HG02642 (cell line): ENCODE measurements around the gene HOXC4.
"Not testable (repeated sequence)": the region's sequence is repeated elsewhere in the genome, so short reads cannot be mapped to it uniquely, and the experiment has no call there.

ENCODE experiments used
- ATAC-seq: cut with Tn5 transposase; IDR thresholded peaks from one replicate; pipeline ENCODE4 v1.9.1; 2021; ENCODE audit warnings: mild to moderate bottlenecking; ENCODE audit not compliant: unreplicated experiment, poor library complexity

Gene HOXC4

GRCh38 chr12:54053003-54053750, 458 bp upstream of the HOXC4 start:
- ATAC-seq: peak; percentile 69

GRCh38 chr12:54054742-54055194, 1.1 kb downstream of the HOXC4 start:
- ATAC-seq: no peak

GRCh38 chr12:54055552-54055951, 1.9 kb downstream of the HOXC4 start:
- ATAC-seq: no peak

- no peak for ATAC-seq
Observed at GRCh38 chr12:54056110-54056509, 2.5 kb downstream of the HOXC4 start.

- ATAC-seq: no peak
Observed at GRCh38 chr12:54058128-54058768, 4.6 kb downstream of the HOXC4 start.

GRCh38 chr12:54059668-54060067, 6.0 kb downstream of the HOXC4 start:
- no peak for ATAC-seq

GRCh38 chr12:54060174-54060974, 6.7 kb downstream of the HOXC4 start:
- no peak for ATAC-seq

GRCh38 chr12:54060975-54061778, 7.5 kb downstream of the HOXC4 start:
- ATAC-seq: no peak

GRCh38 chr12:54065677-54066076, 12.0 kb downstream of the HOXC4 start:
- ATAC-seq: no peak

GRCh38 chr12:54066408-54066807, 12.8 kb downstream of the HOXC4 start:
- no peak for ATAC-seq

GRCh38 chr12:54068418-54069070, 14.9 kb downstream of the HOXC4 start:
- no peak for ATAC-seq

- ATAC-seq: no peak
Observed at GRCh38 chr12:54071942-54072341, 18.3 kb downstream of the HOXC4 start.

GRCh38 chr12:54074308-54074707, 20.7 kb downstream of the HOXC4 start:
- ATAC-seq: no peak

GRCh38 chr12:54075409-54075808, 21.8 kb downstream of the HOXC4 start:
- no peak for ATAC-seq

- no peak for ATAC-seq
Observed at GRCh38 chr12:54075974-54076373, 22.3 kb downstream of the HOXC4 start.

- ATAC-seq: not testable (repeated sequence)
Observed at GRCh38 chr12:54077843-54078242, 24.2 kb downstream of the HOXC4 start.

GRCh38 chr12:54079115-54079514, 25.5 kb downstream of the HOXC4 start:
- ATAC-seq: not testable (repeated sequence)

- not testable (repeated sequence) for ATAC-seq
Observed at GRCh38 chr12:54080008-54080924, 26.6 kb downstream of the HOXC4 start.

GRCh38 chr12:54081053-54081514, 27.4 kb downstream of the HOXC4 start:
- ATAC-seq: not testable (repeated sequence)
